ENCODE results near the gene BTBD1. TPM values are rescaled to one million over a fixed set of nuclear protein-coding genes. Genes with fewer than 3 reads are reported as not detected.

BTBD1 gene
- total RNA-seq, 2 experiments from 2014 or later = 58.3 to 77.6 TPM

DNA sequence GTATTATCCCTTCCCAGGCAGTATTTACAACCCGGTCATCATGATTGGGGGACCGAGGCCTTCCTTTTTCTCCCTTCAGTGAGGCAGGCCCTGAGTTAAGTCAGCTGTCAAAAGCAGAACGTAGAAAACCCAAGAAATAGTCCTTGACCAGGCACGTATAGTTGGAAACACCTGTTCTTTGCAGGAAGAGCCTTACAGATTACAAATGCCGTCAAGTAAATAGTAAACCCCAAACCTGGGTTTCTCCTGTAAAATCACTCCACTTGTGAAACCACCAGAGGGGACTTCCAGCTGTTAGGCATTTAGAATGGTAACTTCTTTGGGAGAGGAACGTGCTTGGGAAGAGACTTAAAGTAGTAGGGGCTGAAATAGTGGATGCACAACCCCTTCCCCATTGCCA, 1.0 kb upstream of the BTBD1 start:
- peaks cover 14% of the 10 kb centered on the region for H3K36me3 Mint-ChIP-seq (ENCODE audit: low read depth)
- H3K4me3 Mint-ChIP-seq = peak overlapping the region; percentile 79
- ATAC-seq = no peak
- intact Hi-C loops (cut with DNase I, micrococcal nuclease) = loop anchor here in 1 of 2 experiments (5.0 kb wide), 2 partner anchors 806 to 1021 kb away; partner anchors contain the start of genes EFL1, MEX3B and SAXO2
- peaks cover 20% of the 10 kb centered on the region for H3K4me1 Mint-ChIP-seq
- no peak for DNase-seq
- H3K27me3 Mint-ChIP-seq = peaks cover 4% of the 10 kb centered on the region
- H3K9me3 Mint-ChIP-seq (ENCODE audit: low read depth) = peaks cover 7% of the 10 kb centered on the region
- ChIA-PET POLR2A (interaction anchor here (1.2 kb wide), 1 partner anchor 57 kb away, joined by 8 read pairs; no protein-coding TSS in a partner anchor), CTCF (interaction anchor here (1.2 to 2.1 kb wide), 2 partner anchors 57 to 214 kb away, joined by 3 to 6 read pairs; partner anchors contain the start of gene C15orf40)
- H3K27ac Mint-ChIP-seq = peak overlapping the region; percentile 74

DNA sequence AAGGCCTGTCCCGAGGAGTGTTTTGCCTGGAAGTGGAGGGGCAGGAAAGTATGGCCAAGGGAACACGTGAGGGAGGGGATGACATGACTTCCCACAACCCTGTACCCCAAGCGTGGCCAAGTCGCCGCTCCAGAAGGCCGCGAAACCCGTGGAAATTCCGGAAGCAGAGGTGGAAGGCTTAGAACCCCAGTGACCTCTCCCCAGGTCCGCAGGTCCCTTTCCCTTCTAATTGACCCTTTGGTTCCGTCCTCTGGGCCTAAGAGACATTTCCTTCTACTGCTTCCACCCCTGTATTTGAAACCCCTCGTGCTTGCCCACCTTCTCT, 548 bp upstream of the BTBD1 start:
- H3K9me3 Mint-ChIP-seq (ENCODE audit: low read depth) = peaks cover 7% of the 10 kb centered on the region
- peaks cover 20% of the 10 kb centered on the region for H3K4me1 Mint-ChIP-seq
- POLR2A ChIA-PET = interaction anchor here (1.2 kb wide), 1 partner anchor 49 kb away, joined by 3 read pairs; no protein-coding TSS in a partner anchor
- ATAC-seq (no peak), DNase-seq (no peak)
- peaks cover 4% of the 10 kb centered on the region for H3K27me3 Mint-ChIP-seq
- H3K36me3 Mint-ChIP-seq (ENCODE audit: low read depth) = peaks cover 14% of the 10 kb centered on the region
- CTCF ChIA-PET = interaction anchor here (0.7 to 2.1 kb wide), 4 partner anchors 19 to 214 kb away, joined by 3 to 6 read pairs (median 3); partner anchors contain the start of gene C15orf40
- intact Hi-C loops (cut with DNase I, micrococcal nuclease) = loop anchor here (1.0 to 5.0 kb wide), 13 partner anchors 56 to 1020 kb away; partner anchors contain the start of genes C15orf40 (in 2 of the 2), RPS17 (in 2 of the 2), AP3B2 (in 1 of the 2) and EFL1 (in 1 of the 2)
- peak overlapping the region; percentile 74 for H3K27ac Mint-ChIP-seq
- H3K4me3 Mint-ChIP-seq = peak overlapping the region; percentile 79

DNA sequence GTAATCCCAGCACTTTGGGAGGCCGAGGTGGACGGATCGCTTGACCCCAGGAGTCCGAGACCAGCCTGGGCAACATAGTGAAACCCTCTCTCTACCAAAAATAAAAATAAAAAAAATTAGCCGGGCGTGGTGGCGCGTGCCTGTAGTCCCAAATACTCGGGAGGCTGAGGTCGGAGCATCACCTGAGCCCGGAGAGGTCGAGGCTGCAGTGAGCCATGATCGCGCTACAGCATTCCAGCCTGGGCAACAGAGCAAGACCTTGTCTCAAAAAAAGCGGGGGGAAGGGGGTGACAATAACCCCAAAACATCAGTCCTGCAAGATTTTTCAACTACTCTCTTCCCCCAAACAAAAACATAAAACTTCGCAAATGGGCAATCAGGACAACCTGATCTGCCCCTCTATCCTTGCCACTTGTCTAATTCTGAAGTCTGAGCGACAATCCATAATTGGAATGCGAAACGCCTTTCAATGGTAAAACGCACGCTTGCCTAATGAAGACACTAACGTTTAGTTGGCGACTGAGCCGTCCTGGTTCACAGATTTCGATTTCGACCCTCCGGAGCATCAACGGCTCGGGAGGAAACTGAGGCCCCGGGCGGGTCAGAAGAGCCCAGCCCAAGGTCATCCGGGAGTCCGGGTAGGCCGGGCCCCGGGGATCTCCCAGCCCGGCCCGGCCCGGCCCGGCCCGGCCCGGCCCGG, 868 bp downstream of the BTBD1 start:
- peak; percentile 12 for DNase-seq
- Mint-ChIP-seq H3K36me3 (ENCODE audit: low read depth) (peaks cover 14% of the 10 kb centered on the region), H3K27me3 (no peaks in the 10 kb centered on the region), H3K9me3 (ENCODE audit: low read depth) (peaks cover 4% of the 10 kb centered on the region), H3K27ac (peak overlapping the region; percentile 86), H3K4me3 (peak overlapping the region; percentile 79), H3K4me1 (peaks cover 20% of the 10 kb centered on the region)
- CTCF ChIA-PET = interaction anchor here (1.6 to 2.1 kb wide), 2 partner anchors 10 to 55 kb away, joined by 4 to 6 read pairs; partner anchors contain the start of gene C15orf40
- no peak for ATAC-seq
- intact Hi-C loops (cut with DNase I, micrococcal nuclease) = loop anchor here (2.0 to 5.0 kb wide), 8 partner anchors 133 to 1019 kb away; partner anchors contain the start of genes EFL1 (in 1 of the 2), HDGFL3 (in 1 of the 2), MEX3B (in 1 of the 2) and RPS17 (in 1 of the 2)
- POLR2A ChIA-PET = interaction anchor here (1.2 to 1.3 kb wide), 2 partner anchors 48 to 526 kb away, joined by 3 to 4 read pairs; partner anchors contain the start of gene RPS17

DNA sequence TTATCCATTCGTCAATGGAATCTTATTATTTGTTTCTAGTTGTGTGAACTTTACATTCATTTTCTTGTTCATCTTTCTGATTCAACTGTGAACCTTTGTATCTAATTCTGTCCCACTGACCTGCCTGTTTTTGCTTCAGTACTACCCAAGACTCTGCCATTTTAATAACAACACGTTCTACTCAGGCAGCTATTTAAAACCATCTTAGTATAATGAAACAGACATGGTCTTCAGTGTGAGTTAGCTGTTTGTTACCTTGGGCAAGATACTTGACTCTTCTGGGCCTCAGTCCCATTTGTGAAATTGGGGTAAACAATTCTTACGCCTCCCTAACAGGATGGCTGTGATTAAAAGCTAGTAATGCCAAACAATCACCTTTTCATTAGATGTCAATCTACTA, 1.6 kb downstream of the BTBD1 start:
- ChIA-PET POLR2A (no interaction called here), CTCF (interaction anchor here (1.6 kb wide), 1 partner anchor 11 kb away, joined by 4 read pairs; no protein-coding TSS in a partner anchor)
- no peak for ATAC-seq
- DNase-seq = no peak
- peaks cover 4% of the 10 kb centered on the region for H3K9me3 Mint-ChIP-seq (ENCODE audit: low read depth)
- intact Hi-C loops (cut with DNase I, micrococcal nuclease) = loop anchor here in 1 of 2 experiments (5.0 kb wide), 2 partner anchors 803 to 1018 kb away; partner anchors contain the start of genes EFL1, MEX3B and SAXO2
- H3K27me3 Mint-ChIP-seq = no peaks in the 10 kb centered on the region
- peak overlapping the region; percentile 79 for H3K4me3 Mint-ChIP-seq
- H3K4me1 Mint-ChIP-seq = peaks cover 20% of the 10 kb centered on the region
- peak overlapping the region; percentile 63 for H3K27ac Mint-ChIP-seq
- peaks cover 14% of the 10 kb centered on the region for H3K36me3 Mint-ChIP-seq (ENCODE audit: low read depth)

DNA sequence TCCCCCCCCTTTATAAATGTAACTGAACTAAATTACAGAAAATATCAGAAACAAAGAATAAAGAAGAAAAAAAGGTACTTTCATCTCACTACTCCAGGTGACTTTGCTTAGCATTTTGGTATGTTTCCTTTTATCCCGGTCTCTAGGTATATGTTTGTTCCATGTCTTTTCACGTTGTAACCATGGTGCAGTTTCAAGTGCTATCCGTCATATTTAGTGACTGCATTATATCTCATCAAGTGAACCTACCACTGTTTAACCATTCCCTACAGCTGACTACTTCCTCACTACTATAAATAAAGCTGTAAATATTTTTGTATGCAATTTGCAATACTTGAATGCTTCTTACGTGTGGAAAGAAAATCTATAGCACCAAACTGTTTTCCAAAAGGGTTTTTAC, 2.2 kb downstream of the BTBD1 start:
- no peaks in the 10 kb centered on the region for H3K27me3 Mint-ChIP-seq
- ChIA-PET CTCF (interaction anchor here (1.0 to 1.6 kb wide), 2 partner anchors 11 to 54 kb away, joined by 3 to 4 read pairs; partner anchors contain the start of gene C15orf40), POLR2A (no interaction called here)
- peaks cover 4% of the 10 kb centered on the region for H3K9me3 Mint-ChIP-seq (ENCODE audit: low read depth)
- peak overlapping the region; percentile 79 for H3K4me3 Mint-ChIP-seq
- intact Hi-C loops (cut with DNase I, micrococcal nuclease) = loop anchor here in 1 of 2 experiments (5.0 kb wide), 2 partner anchors 803 to 1018 kb away; partner anchors contain the start of genes EFL1, MEX3B and SAXO2
- peaks cover 20% of the 10 kb centered on the region for H3K4me1 Mint-ChIP-seq
- DNase-seq (no peak), ATAC-seq (no peak)
- peak overlapping the region; percentile 4 for H3K27ac Mint-ChIP-seq
- H3K36me3 Mint-ChIP-seq (ENCODE audit: low read depth) = peaks cover 14% of the 10 kb centered on the region

DNA sequence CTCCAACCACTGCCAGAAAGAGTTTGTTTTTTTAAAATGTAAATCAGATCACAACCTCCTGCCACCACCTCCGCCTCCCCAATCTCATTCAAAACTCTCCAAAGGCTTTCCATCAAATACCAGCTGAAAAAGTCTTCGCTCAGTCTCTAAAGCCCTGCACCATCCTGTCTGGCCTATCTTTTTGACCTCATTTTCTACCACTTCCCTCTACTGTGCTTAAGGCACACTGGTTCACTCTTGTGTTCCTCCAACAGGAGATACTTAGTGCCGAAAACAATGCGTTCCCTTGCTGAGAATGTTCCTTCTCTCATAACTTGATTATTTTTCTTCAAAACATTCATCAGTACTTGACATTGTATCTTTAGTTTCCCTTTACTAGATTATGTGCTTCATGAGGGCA, 3.5 kb downstream of the BTBD1 start:
- intact Hi-C loops (cut with DNase I, micrococcal nuclease) = no loop called here
- Mint-ChIP-seq H3K36me3 (ENCODE audit: low read depth) (peaks cover 16% of the 10 kb centered on the region), H3K9me3 (ENCODE audit: low read depth) (no peaks in the 10 kb centered on the region), H3K4me1 (peaks cover 26% of the 10 kb centered on the region), H3K27ac (no peak overlapping the region), H3K27me3 (no peaks in the 10 kb centered on the region), H3K4me3 (no peak overlapping the region)
- DNase-seq (no peak), ATAC-seq (no peak)
- ChIA-PET POLR2A (no interaction called here), CTCF (interaction anchor here (0.6 to 2.6 kb wide), 5 partner anchors 14 to 186 kb away, joined by 3 to 7 read pairs (median 3); partner anchors contain the start of gene C15orf40)

DNA sequence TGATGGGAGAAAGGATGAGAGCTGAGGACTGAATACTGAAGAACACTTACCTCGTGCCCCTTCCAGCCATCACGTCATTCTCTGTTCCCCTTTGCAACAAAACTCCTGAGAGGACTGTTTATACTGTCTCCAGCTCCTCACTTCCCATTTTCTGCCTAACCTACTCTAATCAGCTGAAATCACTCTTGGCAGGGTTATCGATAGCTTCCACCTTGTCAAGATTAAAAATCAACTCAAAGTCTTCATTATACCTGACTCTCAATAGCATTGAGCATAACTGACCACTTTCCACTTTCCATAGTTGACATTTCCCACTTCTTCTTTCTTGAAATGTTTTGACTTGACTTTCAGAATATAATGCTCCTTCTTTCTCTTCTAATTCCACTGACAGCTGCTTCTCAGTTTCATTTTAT, 4.3 kb downstream of the BTBD1 start:
- no peak overlapping the region for H3K4me3 Mint-ChIP-seq
- intact Hi-C loops (cut with DNase I, micrococcal nuclease) = no loop called here
- no peak for ATAC-seq
- no peak for DNase-seq
- no peaks in the 10 kb centered on the region for H3K27me3 Mint-ChIP-seq
- H3K27ac Mint-ChIP-seq = no peak overlapping the region
- no peaks in the 10 kb centered on the region for H3K9me3 Mint-ChIP-seq (ENCODE audit: low read depth)
- ChIA-PET CTCF (interaction anchor here (0.6 to 2.6 kb wide), 4 partner anchors 14 to 63 kb away, joined by 3 to 7 read pairs (median 3); partner anchors contain the start of gene C15orf40), POLR2A (interaction anchor here (0.5 to 0.6 kb wide), 3 partner anchors 9 to 74 kb away, joined by 3 to 12 read pairs (median 3); no protein-coding TSS in a partner anchor)
- peaks cover 16% of the 10 kb centered on the region for H3K36me3 Mint-ChIP-seq (ENCODE audit: low read depth)
- peaks cover 21% of the 10 kb centered on the region for H3K4me1 Mint-ChIP-seq

DNA sequence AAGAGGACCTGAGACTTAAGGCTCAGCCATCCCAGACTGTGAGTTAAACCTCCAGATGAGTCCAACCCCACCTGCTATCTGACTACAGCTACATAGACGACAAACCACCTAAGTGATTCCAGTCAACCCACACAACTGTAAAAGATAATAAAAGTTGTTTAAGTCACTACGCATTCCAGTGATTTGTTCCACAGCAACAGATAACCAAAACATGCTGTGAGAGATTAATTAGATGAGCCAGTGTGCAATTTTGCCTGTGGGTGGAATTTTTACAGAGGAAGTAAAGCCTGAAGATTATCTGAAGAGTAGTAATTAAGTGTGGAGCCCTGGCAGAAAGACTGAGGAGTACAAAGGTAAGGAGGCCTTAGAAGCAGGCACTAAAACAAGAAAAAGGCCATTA, 5.4 kb downstream of the BTBD1 start:
- Mint-ChIP-seq H3K9me3 (ENCODE audit: low read depth) (no peaks in the 10 kb centered on the region), H3K4me1 (peaks cover 17% of the 10 kb centered on the region), H3K4me3 (no peak overlapping the region), H3K36me3 (ENCODE audit: low read depth) (peaks cover 16% of the 10 kb centered on the region), H3K27me3 (no peaks in the 10 kb centered on the region), H3K27ac (no peak overlapping the region)
- intact Hi-C loops (cut with DNase I, micrococcal nuclease) = no loop called here
- CTCF ChIA-PET = interaction anchor here (1.3 to 2.6 kb wide), 2 partner anchors 11 to 51 kb away, joined by 3 to 7 read pairs; partner anchors contain the start of gene C15orf40
- DNase-seq (no peak), ATAC-seq (no peak)
- POLR2A ChIA-PET = no interaction called here

DNA sequence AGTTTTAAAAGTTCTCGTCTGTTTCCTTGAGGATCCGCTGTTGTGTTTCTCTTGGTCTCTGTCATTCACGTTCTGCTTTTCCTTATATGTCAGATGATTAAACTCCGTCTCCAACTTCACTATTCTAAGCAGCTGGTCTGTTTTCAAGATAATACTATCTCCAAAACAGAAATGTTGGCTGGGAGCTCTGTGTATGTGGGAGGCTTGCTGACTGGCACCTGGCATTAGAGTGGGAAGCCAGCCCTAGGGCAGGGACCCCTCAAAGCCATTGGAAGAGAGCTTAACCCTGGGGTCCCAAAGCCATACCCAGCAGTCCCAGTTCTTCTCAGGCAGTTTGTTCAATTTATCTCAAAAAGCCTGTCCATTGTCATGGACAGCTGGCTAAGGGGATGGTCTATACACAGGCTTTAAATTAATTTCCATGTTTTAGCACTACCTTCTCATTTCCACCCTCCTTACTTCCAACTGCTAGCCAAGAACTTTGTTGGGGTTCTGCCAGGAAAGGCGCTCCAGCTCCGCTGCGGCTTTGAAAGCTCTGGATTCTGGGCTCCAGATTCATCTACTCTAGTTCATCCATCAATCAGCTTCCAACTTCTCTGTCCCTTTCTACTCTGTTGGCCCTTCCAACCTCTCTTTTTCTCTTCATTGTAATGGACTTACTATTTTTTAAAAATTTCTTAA, 9.2 kb downstream of the BTBD1 start:
- ChIA-PET POLR2A (interaction anchor here (0.6 kb wide), 2 partner anchors 37 to 239 kb away, joined by 3 to 4 read pairs; no protein-coding TSS in a partner anchor), CTCF (no interaction called here)
- Mint-ChIP-seq H3K27ac (peak overlapping the region; percentile 11), H3K27me3 (no peaks in the 10 kb centered on the region), H3K36me3 (ENCODE audit: low read depth) (peaks cover 22% of the 10 kb centered on the region), H3K4me3 (no peak overlapping the region), H3K9me3 (ENCODE audit: low read depth) (no peaks in the 10 kb centered on the region), H3K4me1 (peaks cover 8% of the 10 kb centered on the region)
- no peak for ATAC-seq
- DNase-seq = no peak
- intact Hi-C loops (cut with DNase I, micrococcal nuclease) = no loop called here

DNA sequence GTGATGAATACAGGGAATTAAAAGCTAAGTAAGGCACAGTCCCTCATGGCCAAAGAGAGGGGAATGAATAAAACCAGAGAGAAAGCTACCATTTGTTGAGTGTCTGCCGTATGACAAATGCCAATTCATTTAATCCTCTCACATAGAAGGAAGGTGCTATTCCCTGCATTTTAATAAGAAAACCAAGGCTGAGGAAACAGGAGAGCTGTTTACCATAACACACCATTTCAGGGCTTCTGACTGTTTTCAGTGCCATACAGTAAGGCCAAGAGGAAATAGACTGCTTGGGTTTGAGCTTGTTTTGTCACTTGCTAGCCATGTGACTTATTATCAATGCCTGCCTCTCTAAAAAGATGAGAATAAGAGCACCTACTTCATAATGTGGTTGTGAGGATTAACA, 10.1 kb downstream of the BTBD1 start:
- Mint-ChIP-seq H3K9me3 (ENCODE audit: low read depth) (no peaks in the 10 kb centered on the region), H3K27me3 (no peaks in the 10 kb centered on the region), H3K27ac (no peak overlapping the region), H3K36me3 (ENCODE audit: low read depth) (peaks cover 22% of the 10 kb centered on the region), H3K4me3 (no peak overlapping the region), H3K4me1 (peaks cover 10% of the 10 kb centered on the region)
- ChIA-PET CTCF (interaction anchor here (1.2 kb wide), 1 partner anchor 13 kb away, joined by 3 read pairs; no protein-coding TSS in a partner anchor), POLR2A (interaction anchor here (0.6 kb wide), 1 partner anchor 1647 kb away, joined by 3 read pairs; no protein-coding TSS in a partner anchor)
- intact Hi-C loops (cut with DNase I, micrococcal nuclease) = no loop called here
- ATAC-seq (no peak), DNase-seq (no peak)

DNA sequence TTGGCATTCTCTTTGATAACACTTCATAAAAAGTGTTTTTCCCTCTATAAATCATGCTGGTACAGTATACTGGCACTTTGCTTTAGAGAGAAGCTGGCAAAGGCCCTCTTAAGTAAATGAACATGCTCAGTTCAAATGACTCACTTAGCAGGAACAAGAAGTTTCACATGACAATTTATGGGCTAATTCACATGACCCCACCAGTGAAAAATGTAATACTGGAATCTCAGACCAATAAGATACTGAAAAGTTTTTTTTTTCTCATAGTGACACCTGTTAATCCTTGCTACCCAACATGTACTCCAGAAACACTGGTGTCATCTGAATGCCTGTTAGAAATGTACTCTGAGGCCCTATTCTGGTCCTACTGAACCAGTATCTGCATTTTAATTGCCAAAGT, 13.9 kb downstream of the BTBD1 start:
- no peak overlapping the region for H3K27ac Mint-ChIP-seq
- H3K4me3 Mint-ChIP-seq = no peak overlapping the region
- peaks cover 36% of the 10 kb centered on the region for H3K36me3 Mint-ChIP-seq (ENCODE audit: low read depth)
- DNase-seq (no peak), ATAC-seq (no peak)
- intact Hi-C loops (cut with DNase I, micrococcal nuclease) = no loop called here
- H3K4me1 Mint-ChIP-seq = peaks cover 12% of the 10 kb centered on the region
- CTCF ChIA-PET = no interaction called here
- POLR2A ChIA-PET = no interaction called here
- H3K9me3 Mint-ChIP-seq (ENCODE audit: low read depth) = no peaks in the 10 kb centered on the region
- H3K27me3 Mint-ChIP-seq = no peaks in the 10 kb centered on the region

All from activated CD4-positive, alpha-beta T cell treated with anti-CD3 and anti-CD28 coated beads for 36 hours (primary cell).